ENCODE measurements around the gene NES. TPM values are rescaled to one million over a fixed set of nuclear protein-coding genes. Genes with fewer than 3 reads are reported as not detected.

Gene NES
- total and polyA plus RNA-seq, 2 experiments from 2014 or later = 2.2 to 15.0 TPM

DNA sequence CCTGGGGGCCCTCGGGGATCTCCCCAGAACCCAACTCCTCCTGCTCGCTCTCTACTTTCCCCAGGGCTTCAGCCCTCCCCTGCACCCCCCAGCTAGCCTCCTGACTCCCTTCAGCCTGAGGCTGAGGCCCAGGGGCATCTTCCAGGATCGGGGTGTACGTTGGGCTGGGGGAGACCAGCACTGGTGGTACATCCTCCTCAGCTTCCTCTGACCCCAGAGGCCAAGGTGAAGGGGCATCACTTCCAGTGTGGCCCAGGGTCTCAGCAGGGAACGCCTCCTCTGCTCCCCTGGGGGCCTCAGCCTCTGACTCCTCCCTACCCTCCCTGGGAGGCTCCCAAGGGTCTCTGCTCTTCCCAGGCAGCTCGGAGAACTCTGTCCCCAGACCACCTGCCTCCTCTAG lies 6.8 kb downstream of the NES start:
- TF ChIP-seq EZH2phosphoT487 (IDR thresholded peaks at IDR 0.05; ENCODE audit: insufficient read depth, low read depth) (no peak), EZH2 (IDR thresholded peaks at IDR 0.05; ENCODE audit: insufficient read depth, poor library complexity, severe bottlenecking) (no peak)
- no peaks in the 10 kb centered on the region for H3K79me2 ChIP-seq (ENCODE audit: insufficient read depth)
- 84% methylated on average over 6 of the region's 6 CpGs for WGBS, 2 experiments (ENCODE audit: low coverage in 1 of 2, low lambda C conversion rate in 2 of 2, missing lambda C conversion rate in 2 of 2)
- no peaks in the 10 kb centered on the region for H4K20me1 ChIP-seq (ENCODE audit: insufficient read depth)
- no peaks in the 10 kb centered on the region for H3F3A ChIP-seq (ENCODE audit: insufficient read depth)
- H3K4me2 ChIP-seq (ENCODE audit: unreplicated experiment) = no peak overlapping the region
- no peak overlapping the region for H2AFZ ChIP-seq
- no peaks in the 10 kb centered on the region for H3K27me3 ChIP-seq (replicated peaks; ENCODE audit: insufficient read depth)
- no peaks in the 10 kb centered on the region for H3K9me2 ChIP-seq (ENCODE audit: insufficient read depth)
- no peaks in the 10 kb centered on the region for H3K4me1 ChIP-seq (ENCODE audit: insufficient read depth)
- no peak overlapping the region for H3K9ac ChIP-seq
- in situ Hi-C loops (cut with MboI) = no loop called here
- DNase-seq = no peak
- H3K36me3 ChIP-seq (ENCODE audit: low read depth) = no peaks in the 10 kb centered on the region
- no peak overlapping the region for H3K27ac ChIP-seq
- H3K9me3 ChIP-seq (ENCODE audit: low read depth) = no peaks in the 10 kb centered on the region
- H3K4me3 ChIP-seq = no peak overlapping the region

DNA sequence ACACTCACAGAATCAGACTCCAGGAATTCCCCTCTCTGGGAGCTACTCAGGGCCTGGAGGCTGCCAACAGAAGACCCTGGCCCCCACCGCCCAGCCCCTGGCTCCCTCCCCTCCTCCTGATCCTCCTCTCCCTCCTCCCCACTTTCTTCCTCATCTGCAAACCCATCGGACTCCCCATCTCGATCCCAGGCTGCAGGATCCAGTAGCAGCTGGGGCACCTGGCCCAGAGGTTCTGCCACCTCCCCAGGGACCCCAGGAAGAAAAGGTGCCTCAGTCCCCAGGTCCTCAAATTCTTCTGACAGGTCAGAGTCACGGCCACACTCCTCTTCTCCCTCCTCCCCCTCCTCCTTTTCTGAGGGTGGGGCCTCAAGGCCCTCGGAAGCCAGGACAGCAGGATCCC lies 7.4 kb downstream of the NES start:
- no peaks in the 10 kb centered on the region for H3K9me2 ChIP-seq (ENCODE audit: insufficient read depth)
- H3K4me1 ChIP-seq (ENCODE audit: insufficient read depth) = peaks cover 1% of the 10 kb centered on the region
- H3K27ac ChIP-seq = no peak overlapping the region

DNA sequence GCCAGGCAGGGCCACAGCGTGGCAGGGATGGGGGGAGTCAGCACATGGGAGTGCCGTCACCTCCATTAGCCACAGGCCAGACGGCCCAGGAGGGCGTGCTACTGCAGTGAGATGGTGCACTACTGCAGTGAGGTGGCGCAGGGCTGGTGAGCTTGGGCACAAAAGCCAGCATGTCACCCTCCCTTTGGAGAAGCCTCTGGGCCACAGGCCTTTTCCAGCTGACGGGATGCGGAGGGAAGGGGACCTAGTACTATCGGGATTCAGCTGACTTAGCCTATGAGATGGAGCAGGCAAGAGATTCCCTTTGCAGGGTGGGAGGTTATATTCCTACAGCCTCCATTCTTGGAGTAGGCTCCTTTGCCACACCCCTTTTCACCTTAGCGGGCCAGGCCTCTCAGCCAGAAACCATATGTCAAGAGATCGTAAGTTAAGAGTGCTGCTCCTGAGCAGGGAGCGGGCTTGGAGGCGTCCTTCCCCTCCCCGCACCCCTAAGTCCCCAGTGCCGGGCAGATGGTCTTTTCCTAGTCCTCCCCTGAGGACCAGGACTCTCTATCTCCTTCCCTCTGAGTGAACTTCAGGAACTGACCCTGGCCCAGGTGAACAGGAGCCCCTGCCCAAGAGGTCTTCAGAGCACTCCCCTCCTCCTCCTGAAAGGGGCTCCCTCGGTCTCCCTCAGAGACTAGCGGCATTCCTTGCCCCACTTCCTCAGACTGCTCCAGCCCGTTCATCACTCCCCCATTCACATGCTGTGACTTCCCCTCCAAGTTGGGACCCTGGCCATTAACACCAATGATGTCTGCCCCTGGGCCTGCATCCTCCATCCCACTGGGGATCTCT lies 8.2 kb downstream of the NES start:
- WGBS, 2 experiments (ENCODE audit: low coverage in 1 of 2, low lambda C conversion rate in 2 of 2, missing lambda C conversion rate in 2 of 2) = 94 to 97% methylated on average over 17 of the region's 17 CpGs
- H3K27ac ChIP-seq = no peak overlapping the region

More for the DNA sequence above, 7.4 kb downstream of the NES start:
- H3K9ac ChIP-seq = no peak overlapping the region
- in situ Hi-C loops (cut with MboI) = no loop called here
- no peaks in the 10 kb centered on the region for H3K79me2 ChIP-seq (ENCODE audit: insufficient read depth)
- H3K4me2 ChIP-seq (ENCODE audit: unreplicated experiment) = no peak overlapping the region
- no peaks in the 10 kb centered on the region for H3K9me3 ChIP-seq (ENCODE audit: low read depth)
- WGBS, 2 experiments (ENCODE audit: low coverage in 1 of 2, low lambda C conversion rate in 2 of 2, missing lambda C conversion rate in 2 of 2) = 81 to 100% methylated on average over 2 to 5 of the region's 5 CpGs
- H3K36me3 ChIP-seq (ENCODE audit: low read depth) = no peaks in the 10 kb centered on the region
- no peak for TF ChIP-seq EZH2phosphoT487 (IDR thresholded peaks at IDR 0.05; ENCODE audit: insufficient read depth, low read depth)
- TF ChIP-seq EZH2 (IDR thresholded peaks at IDR 0.05; ENCODE audit: insufficient read depth, poor library complexity, severe bottlenecking) = no peak
- no peaks in the 10 kb centered on the region for H3K27me3 ChIP-seq (replicated peaks; ENCODE audit: insufficient read depth)
- DNase-seq = no peak
- H4K20me1 ChIP-seq (ENCODE audit: insufficient read depth) = no peaks in the 10 kb centered on the region
- H2AFZ ChIP-seq = no peak overlapping the region
- H3K4me3 ChIP-seq = no peak overlapping the region
- no peaks in the 10 kb centered on the region for H3F3A ChIP-seq (ENCODE audit: insufficient read depth)

DNA sequence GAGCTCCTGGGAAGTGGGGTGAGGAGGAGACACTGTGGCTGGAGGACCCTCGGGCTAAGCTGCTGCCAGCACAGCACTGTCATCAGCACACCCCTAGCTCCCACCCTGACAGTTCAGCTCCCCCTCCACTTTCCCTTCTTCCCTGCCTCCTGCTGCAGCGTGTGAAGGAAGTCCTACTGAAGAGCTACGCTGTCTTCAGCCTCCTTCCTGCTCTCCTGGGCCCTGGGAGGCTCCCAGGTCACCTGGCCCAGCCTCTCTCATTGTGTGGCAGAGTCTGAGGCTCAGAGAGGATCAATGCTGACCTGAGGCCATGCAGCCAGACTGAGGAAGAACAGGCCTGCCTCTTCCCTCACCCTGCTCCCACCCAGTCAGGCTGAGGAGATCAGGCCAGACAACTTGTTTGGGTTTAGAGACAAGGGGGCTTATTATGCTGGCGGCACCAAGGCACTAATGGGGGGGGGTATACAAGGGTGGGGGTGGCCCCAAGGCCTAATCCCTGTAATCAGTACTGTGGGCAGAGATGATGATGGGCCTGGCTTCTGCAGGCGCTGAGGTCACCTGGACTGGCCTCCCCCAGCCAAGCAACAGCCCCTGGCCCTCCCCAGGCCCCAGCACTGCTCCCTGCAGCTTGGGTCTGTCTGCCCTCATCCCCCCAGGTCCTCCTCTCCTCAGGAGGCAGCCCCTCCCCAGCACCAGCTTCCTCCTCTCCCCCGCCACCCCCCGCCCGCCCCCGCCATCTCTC lies 9.1 kb downstream of the NES start:
- no peak for DNase-seq
- TF ChIP-seq EZH2phosphoT487 (IDR thresholded peaks at IDR 0.05; ENCODE audit: insufficient read depth, low read depth) (no peak), EZH2 (IDR thresholded peaks at IDR 0.05; ENCODE audit: insufficient read depth, poor library complexity, severe bottlenecking) (no peak)
- no peak overlapping the region for H2AFZ ChIP-seq
- WGBS, 2 experiments (ENCODE audit: low coverage in 1 of 2, low lambda C conversion rate in 2 of 2, missing lambda C conversion rate in 2 of 2) = 46 to 76% methylated on average over 4 to 9 of the region's 9 CpGs
- H3K27me3 ChIP-seq (replicated peaks; ENCODE audit: insufficient read depth) = no peaks in the 10 kb centered on the region
- in situ Hi-C loops (cut with MboI) = no loop called here
- no peaks in the 10 kb centered on the region for H3K79me2 ChIP-seq (ENCODE audit: insufficient read depth)
- no peaks in the 10 kb centered on the region for H4K20me1 ChIP-seq (ENCODE audit: insufficient read depth)
- no peaks in the 10 kb centered on the region for H3K36me3 ChIP-seq (ENCODE audit: low read depth)
- no peaks in the 10 kb centered on the region for H3F3A ChIP-seq (ENCODE audit: insufficient read depth)
- H3K9me3 ChIP-seq (ENCODE audit: low read depth) = no peaks in the 10 kb centered on the region
- H3K4me1 ChIP-seq (ENCODE audit: insufficient read depth) = peaks cover 18% of the 10 kb centered on the region
- H3K4me2 ChIP-seq (ENCODE audit: unreplicated experiment) = no peak overlapping the region
- H3K9ac ChIP-seq = no peak overlapping the region
- H3K4me3 ChIP-seq = no peak overlapping the region
- H3K9me2 ChIP-seq (ENCODE audit: insufficient read depth) = no peaks in the 10 kb centered on the region
- no peak overlapping the region for H3K27ac ChIP-seq

More for the DNA sequence above, 8.2 kb downstream of the NES start:
- Histone ChIP-seq H3K9me3 (ENCODE audit: low read depth) (no peaks in the 10 kb centered on the region), H3K9me2 (ENCODE audit: insufficient read depth) (no peaks in the 10 kb centered on the region), H2AFZ (no peak overlapping the region), H3K36me3 (ENCODE audit: low read depth) (no peaks in the 10 kb centered on the region), H3K9ac (no peak overlapping the region), H3K4me3 (no peak overlapping the region), H4K20me1 (ENCODE audit: insufficient read depth) (no peaks in the 10 kb centered on the region), H3K79me2 (ENCODE audit: insufficient read depth) (no peaks in the 10 kb centered on the region), H3K4me2 (ENCODE audit: unreplicated experiment) (no peak overlapping the region), H3K27me3 (replicated peaks; ENCODE audit: insufficient read depth) (no peaks in the 10 kb centered on the region), H3F3A (ENCODE audit: insufficient read depth) (no peaks in the 10 kb centered on the region), H3K4me1 (ENCODE audit: insufficient read depth) (peaks cover 9% of the 10 kb centered on the region)
- TF ChIP-seq EZH2 (IDR thresholded peaks at IDR 0.05; ENCODE audit: insufficient read depth, poor library complexity, severe bottlenecking) (no peak), EZH2phosphoT487 (IDR thresholded peaks at IDR 0.05; ENCODE audit: insufficient read depth, low read depth) (no peak)
- DNase-seq = no peak
- in situ Hi-C loops (cut with MboI) = no loop called here
